Fibroblast of lung (primary cell): ENCODE data around the gene UCKL1.

Source experiments
- EZH2 ChIP-seq: IDR thresholded peaks from 2 replicates; pipeline ENCODE4 v1.5.1; 2012; ENCODE audit warnings: low read length, control low read depth, mild to moderate bottlenecking; ENCODE audit errors: missing control alignments
- TF ChIP-seq, protein P1 (sequence below), 2 donors: IDR thresholded peaks in 1 of 2; conservative IDR thresholded peaks in 1 of 2; 1 replicate in 1 of 2; 2 replicates in 1 of 2; pipeline ENCODE4 v1.5.1; 2011 to 2012; ENCODE audit warnings: low read length in 2 of 2, control low read depth in 1 of 2, inconsistent platforms in 1 of 2, low read depth in 1 of 2, mild to moderate bottlenecking in 1 of 2

DNA sequence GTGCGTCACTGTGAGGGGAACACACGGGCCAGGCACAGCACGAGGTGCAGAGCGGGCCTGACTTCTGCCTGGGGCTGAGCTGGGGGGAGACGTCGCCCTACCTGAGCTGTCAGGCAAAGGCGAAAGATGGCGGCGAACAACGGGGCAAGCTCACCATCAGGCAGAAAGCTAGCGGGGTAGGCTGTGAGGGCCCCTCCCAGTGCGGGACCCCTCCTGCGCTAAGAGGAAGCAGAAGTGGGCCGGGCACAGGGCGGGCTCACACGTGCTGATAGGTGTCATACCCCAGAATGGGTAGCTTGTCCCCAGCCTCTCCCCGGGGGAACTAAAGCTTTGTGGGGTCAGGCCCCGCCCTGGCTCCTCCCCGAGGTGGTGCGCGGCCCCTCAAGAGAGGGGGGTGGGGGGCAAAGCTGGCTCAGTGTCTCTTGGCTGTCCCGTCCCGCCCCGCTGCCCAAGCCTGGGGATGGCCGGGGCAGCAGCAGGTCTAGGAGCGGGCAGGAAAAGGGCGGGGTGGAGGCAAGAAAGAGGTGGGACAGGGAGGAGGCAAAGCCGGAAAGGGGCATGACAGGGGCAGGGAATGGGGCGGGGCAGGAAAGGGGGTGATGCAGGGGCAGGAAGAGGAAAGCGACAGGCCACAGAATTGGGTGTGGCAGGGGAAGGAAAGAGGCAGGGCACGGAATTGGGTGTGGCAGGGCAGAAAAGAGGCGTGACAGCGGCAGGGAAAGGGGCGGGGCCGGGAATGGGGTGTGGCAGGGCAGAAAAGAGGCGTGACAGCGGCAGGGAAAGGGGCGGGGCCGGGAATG, 14.7 kb downstream of the UCKL1 start:
- TF ChIP-seq, protein P1, sequence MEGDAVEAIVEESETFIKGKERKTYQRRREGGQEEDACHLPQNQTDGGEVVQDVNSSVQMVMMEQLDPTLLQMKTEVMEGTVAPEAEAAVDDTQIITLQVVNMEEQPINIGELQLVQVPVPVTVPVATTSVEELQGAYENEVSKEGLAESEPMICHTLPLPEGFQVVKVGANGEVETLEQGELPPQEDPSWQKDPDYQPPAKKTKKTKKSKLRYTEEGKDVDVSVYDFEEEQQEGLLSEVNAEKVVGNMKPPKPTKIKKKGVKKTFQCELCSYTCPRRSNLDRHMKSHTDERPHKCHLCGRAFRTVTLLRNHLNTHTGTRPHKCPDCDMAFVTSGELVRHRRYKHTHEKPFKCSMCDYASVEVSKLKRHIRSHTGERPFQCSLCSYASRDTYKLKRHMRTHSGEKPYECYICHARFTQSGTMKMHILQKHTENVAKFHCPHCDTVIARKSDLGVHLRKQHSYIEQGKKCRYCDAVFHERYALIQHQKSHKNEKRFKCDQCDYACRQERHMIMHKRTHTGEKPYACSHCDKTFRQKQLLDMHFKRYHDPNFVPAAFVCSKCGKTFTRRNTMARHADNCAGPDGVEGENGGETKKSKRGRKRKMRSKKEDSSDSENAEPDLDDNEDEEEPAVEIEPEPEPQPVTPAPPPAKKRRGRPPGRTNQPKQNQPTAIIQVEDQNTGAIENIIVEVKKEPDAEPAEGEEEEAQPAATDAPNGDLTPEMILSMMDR (conservative IDR thresholded peaks at IDR 0.05 in 1 of 2, IDR thresholded peaks at IDR 0.05 in 1 of 2; ENCODE audit: low read depth in 1 of 2, low read length in 2 of 2) = no peak
- no peak for TF ChIP-seq EZH2
